PFSK-1 (cell line): Measurements from ENCODE around the gene ATP13A4.

Source experiments
- FOXP2 ChIP-seq: optimal IDR thresholded peaks from 2 replicates; pipeline ENCODE3; 2011; ENCODE audit warnings: borderline replicate concordance, control low read depth, inconsistent platforms; ENCODE audit not compliant: insufficient read depth; ENCODE audit errors: extremely low read length, extremely low read depth
- POLR2AphosphoS5 ChIP-seq: IDR thresholded peaks from 2 replicates; pipeline ENCODE4 v1.6.1; 2012; ENCODE audit warnings: low read depth, mild to moderate bottlenecking, control low read depth, low read length, moderate library complexity
- SIN3A ChIP-seq: IDR thresholded peaks from 2 replicates; pipeline ENCODE4 v1.6.1; 2012; ENCODE audit warnings: mild to moderate bottlenecking, low read length, moderate library complexity, borderline replicate concordance; ENCODE audit not compliant: insufficient read depth
- TAF1 ChIP-seq: IDR thresholded peaks from 2 replicates; pipeline ENCODE4 v1.6.1; 2012; ENCODE audit warnings: low read length, control low read depth, borderline replicate concordance; ENCODE audit not compliant: insufficient read depth
- TF ChIP-seq, protein P1 (sequence below), 2 experiments: IDR thresholded peaks; 2 replicates each; pipeline versions ENCODE4 v1.6.1 to v1.8.0; 2011 to 2012; ENCODE audit warnings: low read depth in 2 of 2, low read length in 2 of 2, control low read depth in 1 of 2, inconsistent platforms in 1 of 2, mild to moderate bottlenecking in 1 of 2, moderate library complexity in 1 of 2; ENCODE audit not compliant: insufficient read depth in 1 of 2

The ATP13A4 gene

DNA sequence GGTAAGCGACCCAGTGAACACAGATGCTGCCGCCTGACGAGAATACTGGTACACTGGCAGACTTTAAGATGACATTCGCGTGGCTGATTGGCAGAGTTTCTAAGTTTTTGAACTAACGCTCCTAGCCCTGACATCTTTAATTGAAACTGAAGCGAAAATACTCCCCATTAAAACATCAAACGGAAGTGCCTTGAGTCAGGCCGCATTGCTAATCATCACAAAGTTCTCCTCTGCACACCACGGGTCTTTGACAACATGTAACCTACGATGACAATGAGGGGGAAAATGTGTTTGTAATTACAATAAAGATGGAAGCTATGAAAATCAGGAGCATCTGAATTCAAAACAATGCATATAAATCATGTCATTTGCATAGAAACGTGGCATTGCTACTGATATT is 44.5 kb downstream of the ATP13A4 start:
- TF ChIP-seq SIN3A (no peak), POLR2AphosphoS5 (no peak)

DNA sequence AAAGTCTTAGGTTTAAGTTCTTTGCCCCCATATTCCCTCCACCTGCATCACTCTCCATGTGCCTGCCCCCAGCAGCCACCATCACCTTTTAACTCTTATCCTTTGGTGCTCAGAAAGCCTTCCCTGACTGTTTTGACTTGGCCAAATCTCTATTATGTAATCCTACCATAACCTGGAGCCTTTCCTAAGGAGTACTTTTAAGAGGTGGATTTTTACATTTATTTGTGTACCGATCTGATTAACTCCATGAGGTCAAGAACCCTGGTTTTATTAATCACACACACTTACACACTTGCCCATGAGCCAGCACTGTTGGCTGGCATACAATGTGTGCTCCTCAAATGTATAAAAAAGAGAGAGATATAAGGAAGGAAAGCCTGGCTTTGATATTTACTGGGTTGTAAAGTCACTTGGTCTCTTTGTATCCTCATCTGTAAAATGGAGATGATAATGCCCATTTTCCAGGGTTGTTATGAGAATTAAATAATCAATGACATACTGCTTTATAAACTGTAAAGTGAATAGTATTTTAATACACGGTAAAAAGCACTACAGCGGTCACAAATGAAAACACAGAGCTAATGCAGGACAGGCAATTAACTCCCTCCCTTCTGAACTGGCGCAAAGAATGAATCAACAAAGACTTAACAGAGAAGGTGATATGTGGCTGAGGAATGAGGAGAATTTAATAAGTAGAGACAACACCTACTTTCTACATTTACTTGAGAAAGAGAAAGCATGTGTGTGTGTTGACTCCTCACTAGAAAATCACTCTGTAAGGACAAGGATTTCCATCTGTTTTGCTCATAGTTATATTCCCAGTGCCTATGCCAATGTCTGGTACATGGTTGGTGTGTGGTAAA is 45.4 kb downstream of the ATP13A4 start:
- TF ChIP-seq SIN3A = no peak
- no peak for TF ChIP-seq POLR2AphosphoS5
- TF ChIP-seq FOXP2 = no peak
- TF ChIP-seq, protein P1, sequence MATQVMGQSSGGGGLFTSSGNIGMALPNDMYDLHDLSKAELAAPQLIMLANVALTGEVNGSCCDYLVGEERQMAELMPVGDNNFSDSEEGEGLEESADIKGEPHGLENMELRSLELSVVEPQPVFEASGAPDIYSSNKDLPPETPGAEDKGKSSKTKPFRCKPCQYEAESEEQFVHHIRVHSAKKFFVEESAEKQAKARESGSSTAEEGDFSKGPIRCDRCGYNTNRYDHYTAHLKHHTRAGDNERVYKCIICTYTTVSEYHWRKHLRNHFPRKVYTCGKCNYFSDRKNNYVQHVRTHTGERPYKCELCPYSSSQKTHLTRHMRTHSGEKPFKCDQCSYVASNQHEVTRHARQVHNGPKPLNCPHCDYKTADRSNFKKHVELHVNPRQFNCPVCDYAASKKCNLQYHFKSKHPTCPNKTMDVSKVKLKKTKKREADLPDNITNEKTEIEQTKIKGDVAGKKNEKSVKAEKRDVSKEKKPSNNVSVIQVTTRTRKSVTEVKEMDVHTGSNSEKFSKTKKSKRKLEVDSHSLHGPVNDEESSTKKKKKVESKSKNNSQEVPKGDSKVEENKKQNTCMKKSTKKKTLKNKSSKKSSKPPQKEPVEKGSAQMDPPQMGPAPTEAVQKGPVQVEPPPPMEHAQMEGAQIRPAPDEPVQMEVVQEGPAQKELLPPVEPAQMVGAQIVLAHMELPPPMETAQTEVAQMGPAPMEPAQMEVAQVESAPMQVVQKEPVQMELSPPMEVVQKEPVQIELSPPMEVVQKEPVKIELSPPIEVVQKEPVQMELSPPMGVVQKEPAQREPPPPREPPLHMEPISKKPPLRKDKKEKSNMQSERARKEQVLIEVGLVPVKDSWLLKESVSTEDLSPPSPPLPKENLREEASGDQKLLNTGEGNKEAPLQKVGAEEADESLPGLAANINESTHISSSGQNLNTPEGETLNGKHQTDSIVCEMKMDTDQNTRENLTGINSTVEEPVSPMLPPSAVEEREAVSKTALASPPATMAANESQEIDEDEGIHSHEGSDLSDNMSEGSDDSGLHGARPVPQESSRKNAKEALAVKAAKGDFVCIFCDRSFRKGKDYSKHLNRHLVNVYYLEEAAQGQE (IDR thresholded peaks at IDR 0.05; ENCODE audit: insufficient read depth in 1 of 2, low read depth in 2 of 2, low read length in 2 of 2) = no peak
- no peak for TF ChIP-seq TAF1

DNA sequence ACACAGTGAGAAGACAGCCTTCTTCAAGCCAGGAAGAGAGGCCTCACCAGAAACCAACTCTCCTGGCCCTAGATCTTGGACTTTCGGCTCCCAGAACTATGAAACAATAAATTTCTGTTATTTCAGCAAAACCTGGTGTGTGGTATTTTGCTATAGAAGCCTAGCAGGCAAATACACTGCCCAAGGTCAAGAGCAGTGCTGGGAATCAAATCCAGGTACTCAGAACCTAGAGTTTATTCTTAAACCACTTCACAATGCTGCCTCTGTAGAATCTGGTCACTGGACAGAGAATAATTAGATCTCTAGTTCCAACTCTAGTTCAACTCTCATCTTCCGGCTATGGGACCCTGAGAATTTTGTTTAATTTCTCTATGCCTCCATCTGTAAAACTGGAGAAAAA is 46.6 kb downstream of the ATP13A4 start:
- no peak for TF ChIP-seq SIN3A
- TF ChIP-seq TAF1 = no peak

DNA sequence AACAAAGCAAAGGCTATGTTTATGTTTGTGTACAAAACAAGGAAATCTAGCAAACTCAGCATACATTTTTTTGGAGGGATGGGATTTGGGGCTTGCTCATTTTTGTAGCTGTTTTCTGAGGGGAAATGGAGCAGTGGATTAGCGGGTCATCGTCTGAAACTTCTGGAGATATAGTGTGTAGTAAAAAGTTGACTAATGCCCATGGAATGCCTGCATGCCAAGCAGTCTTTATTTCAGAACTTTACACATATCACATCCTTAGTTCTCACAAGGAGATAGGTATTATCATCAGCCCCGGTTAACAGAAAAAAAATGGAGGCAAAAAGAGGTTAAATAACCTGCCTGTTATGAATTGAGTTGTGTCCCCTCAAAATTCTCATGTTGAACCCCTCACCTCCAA is 47.1 kb downstream of the ATP13A4 start:
- TF ChIP-seq SIN3A = no peak
- TF ChIP-seq, protein P1 (IDR thresholded peaks at IDR 0.05; ENCODE audit: insufficient read depth in 1 of 2, low read depth in 2 of 2, low read length in 2 of 2) = no peak
- TF ChIP-seq FOXP2 = no peak

DNA sequence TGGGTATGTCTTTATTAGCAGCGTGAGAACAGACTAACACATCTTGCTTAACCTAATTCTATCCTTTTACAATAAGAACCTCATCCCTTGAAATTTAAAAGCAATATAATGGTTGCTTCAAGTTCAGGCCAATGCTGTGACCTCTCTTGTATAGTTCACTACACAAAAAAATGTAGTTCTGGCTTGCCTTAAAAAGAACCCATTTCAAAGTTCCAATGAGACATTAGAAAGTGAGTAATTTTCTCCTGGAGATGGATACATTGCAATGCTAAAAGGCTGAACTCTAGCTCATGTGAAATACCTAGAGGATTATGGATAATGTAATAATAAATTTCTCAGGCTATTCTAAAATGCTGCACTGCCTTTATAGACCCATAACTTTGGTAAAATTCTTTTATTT is 47.8 kb downstream of the ATP13A4 start:
- TF ChIP-seq POLR2AphosphoS5 (no peak), SIN3A (no peak), TAF1 (no peak), FOXP2 (no peak)
- TF ChIP-seq, protein P1 (IDR thresholded peaks at IDR 0.05; ENCODE audit: insufficient read depth in 1 of 2, low read depth in 2 of 2, low read length in 2 of 2) = no peak

DNA sequence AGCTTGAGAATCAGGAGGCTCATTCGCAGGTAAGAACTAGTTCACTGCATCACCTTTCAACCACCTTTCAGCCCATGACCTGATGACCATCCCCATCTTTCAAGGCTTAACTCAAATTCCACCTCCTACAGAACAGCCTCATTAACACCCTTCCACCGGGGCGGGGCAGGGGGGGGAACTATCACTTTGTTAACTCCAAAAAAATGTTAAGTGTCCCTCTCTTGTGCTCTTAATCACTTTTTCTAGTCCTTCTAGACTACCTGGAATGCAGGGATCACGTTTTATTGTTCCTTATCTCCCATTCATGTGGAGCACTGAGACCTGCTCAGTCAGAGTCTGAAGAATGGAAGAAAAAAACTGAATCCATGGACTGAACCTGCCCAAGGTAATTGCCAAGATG is 51.8 kb downstream of the ATP13A4 start:
- TF ChIP-seq POLR2AphosphoS5 (no peak), TAF1 (no peak), SIN3A (no peak), FOXP2 (no peak)
- TF ChIP-seq, protein P1 (IDR thresholded peaks at IDR 0.05; ENCODE audit: insufficient read depth in 1 of 2, low read depth in 2 of 2, low read length in 2 of 2) = no peak
